CD4-positive, alpha-beta T cell (primary cell): ENCODE measurements around the gene RC3H2. TPM values are rescaled to one million over a fixed set of nuclear protein-coding genes. Genes with fewer than 3 reads are reported as not detected.
A peak's percentile ranks its signal among the peaks of the same experiment; 100 is the strongest.
"Not testable (repeated sequence)": the region's sequence is repeated elsewhere in the genome, so short reads cannot be mapped to it uniquely, and the experiment has no call there.

Source experiments
- ATAC-seq: fragments of 200-7000 bp; cut with Tn5 transposase; one replicate; pipeline ENCODE4 v1.10.0; 2022; ENCODE audit warnings: mild to moderate bottlenecking; ENCODE audit not compliant: poor library complexity
- CTCF ChIA-PET: fragments of 350-600 bp; sonication (Branson Sonifier 250); formaldehyde crosslinking; loops from one replicate; lab custom pipeline; 2021; ENCODE audit warnings: antibody characterized with exemption, inconsistent platforms; lab: Charles Lee
- POLR2A ChIA-PET: fragments of 350-600 bp; sonication (Branson Sonifier 250); formaldehyde crosslinking; loops from one replicate; lab custom pipeline; 2021; ENCODE audit warnings: antibody characterized with exemption, inconsistent platforms; lab: Charles Lee
- DNase-seq, 14 experiments: peaks; one replicate each; pipeline ENCODE4 v3.0.0-alpha.2; 2013 to 2020; ENCODE audit warnings: mixed read lengths in 2 of 14
- H3K27ac ChIP-seq, 2 donors: one replicate each; pipeline versions ENCODE4 v1.5.1 to v1.7.0; 2013; ENCODE audit warnings: low read length in 2 of 2, low read depth in 1 of 2, mild to moderate bottlenecking in 1 of 2
- H3K27me3 ChIP-seq, 2 experiments: 1 replicate in 1 of 2; 2 replicates in 1 of 2; pipeline versions ENCODE4 v1.6.1 to v1.7.0; 2013; ENCODE audit warnings: low read length in 2 of 2, control low read depth in 1 of 2, mild to moderate bottlenecking in 1 of 2, moderate library complexity in 1 of 2; ENCODE audit not compliant: insufficient read depth in 2 of 2, control insufficient read depth in 1 of 2
- H3K36me3 ChIP-seq: one replicate; pipeline ENCODE4 v1.6.1; 2013; ENCODE audit warnings: low read length, control low read depth; ENCODE audit not compliant: insufficient read depth
- H3K4me1 ChIP-seq: one replicate; pipeline ENCODE4 v1.6.1; 2013; ENCODE audit warnings: low read length, control low read depth; ENCODE audit not compliant: insufficient read depth
- H3K4me3 ChIP-seq: one replicate; pipeline ENCODE4 v1.5.1; 2013; ENCODE audit warnings: mild to moderate bottlenecking, low read length, moderate library complexity
- H3K9me3 ChIP-seq, 2 experiments: 1 replicate in 1 of 2; 2 replicates in 1 of 2; pipeline versions ENCODE4 v1.6.1 to v1.7.0; 2013; ENCODE audit warnings: low read length in 2 of 2, mild to moderate bottlenecking in 2 of 2, control low read depth in 1 of 2, moderate library complexity in 1 of 2; ENCODE audit not compliant: control insufficient read depth in 1 of 2, insufficient read depth in 1 of 2
- H3K27ac Mint-ChIP-seq: one replicate; pipeline ENCODE4 v1.8.0; 2020; ENCODE audit warnings: mixed read lengths
- H3K27me3 Mint-ChIP-seq: one replicate; pipeline ENCODE4 v1.8.0; 2021; ENCODE audit warnings: mixed read lengths
- H3K36me3 Mint-ChIP-seq: one replicate; pipeline ENCODE4 v1.8.0; 2021; ENCODE audit warnings: low read depth, mixed read lengths
- H3K4me1 Mint-ChIP-seq: one replicate; pipeline ENCODE4 v1.8.0; 2021; ENCODE audit warnings: low read depth, mixed read lengths
- H3K4me3 Mint-ChIP-seq: one replicate; pipeline ENCODE4 v1.8.0; 2020; ENCODE audit warnings: mild to moderate bottlenecking, mixed read lengths
- H3K9me3 Mint-ChIP-seq: one replicate; pipeline ENCODE4 v1.8.0; 2020; ENCODE audit warnings: mixed read lengths
- intact Hi-C, 2 experiments: fragments of 100-400 bp; cut with DNase I in 1 of 2; cut with micrococcal nuclease in 1 of 2; formaldehyde crosslinking; loops; one replicate each; pipeline versions ENCODE4 v1.15.1 to v1.9.0; 2023 to 2025; cut with DNase I, micrococcal nuclease
- total RNA-seq, 174 experiments: library from RNA in 2 of 174; stranded (reverse) in 2 of 174; gene quantifications; one replicate each; pipeline ENCODE4 v1.2.3 and lab custom pipeline; 2021 to 2026
- TF ChIP-seq, protein P1 (sequence below): fragments of 200-600 bp; IDR thresholded peaks from one replicate; pipeline ENCODE4 v1.8.0; 2022; ENCODE audit warnings: antibody characterized with exemption, mild to moderate bottlenecking

Gene RC3H2
- total RNA-seq, 2 experiments from 2014 or later = 85.2 to 86.8 TPM

DNA sequence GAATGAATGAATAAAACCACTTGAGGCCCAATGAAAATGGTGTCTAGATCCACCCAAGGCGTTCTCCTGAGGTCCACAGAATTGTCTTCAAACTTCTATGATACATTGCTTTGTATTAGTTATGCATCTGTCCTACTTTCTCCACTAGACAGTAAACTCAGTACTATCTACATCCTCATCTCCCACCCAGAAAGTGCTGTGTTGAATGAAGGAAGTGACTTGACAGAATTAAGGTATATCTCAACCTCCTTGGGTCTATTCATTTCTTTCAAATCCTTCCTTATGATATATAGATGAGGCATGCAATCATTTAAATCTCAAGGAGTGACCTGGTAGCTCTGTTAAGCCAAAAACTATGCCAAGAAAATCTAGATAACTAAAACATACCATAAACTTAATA, 61.0 kb downstream of the RC3H2 start:
- peak overlapping the region; percentile 54 for H3K27ac Mint-ChIP-seq
- TF ChIP-seq, protein P1, sequence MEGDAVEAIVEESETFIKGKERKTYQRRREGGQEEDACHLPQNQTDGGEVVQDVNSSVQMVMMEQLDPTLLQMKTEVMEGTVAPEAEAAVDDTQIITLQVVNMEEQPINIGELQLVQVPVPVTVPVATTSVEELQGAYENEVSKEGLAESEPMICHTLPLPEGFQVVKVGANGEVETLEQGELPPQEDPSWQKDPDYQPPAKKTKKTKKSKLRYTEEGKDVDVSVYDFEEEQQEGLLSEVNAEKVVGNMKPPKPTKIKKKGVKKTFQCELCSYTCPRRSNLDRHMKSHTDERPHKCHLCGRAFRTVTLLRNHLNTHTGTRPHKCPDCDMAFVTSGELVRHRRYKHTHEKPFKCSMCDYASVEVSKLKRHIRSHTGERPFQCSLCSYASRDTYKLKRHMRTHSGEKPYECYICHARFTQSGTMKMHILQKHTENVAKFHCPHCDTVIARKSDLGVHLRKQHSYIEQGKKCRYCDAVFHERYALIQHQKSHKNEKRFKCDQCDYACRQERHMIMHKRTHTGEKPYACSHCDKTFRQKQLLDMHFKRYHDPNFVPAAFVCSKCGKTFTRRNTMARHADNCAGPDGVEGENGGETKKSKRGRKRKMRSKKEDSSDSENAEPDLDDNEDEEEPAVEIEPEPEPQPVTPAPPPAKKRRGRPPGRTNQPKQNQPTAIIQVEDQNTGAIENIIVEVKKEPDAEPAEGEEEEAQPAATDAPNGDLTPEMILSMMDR = no peak
- Histone ChIP-seq H3K4me3 (no peak overlapping the region), H3K36me3 (peaks cover 4% of the 10 kb centered on the region), H3K9me3 (peaks cover 0 to 3% of the 10 kb centered on the region in 2 experiments), H3K27ac (no peak overlapping the region), H3K27me3 (no peaks in the 10 kb centered on the region), H3K4me1 (no peaks in the 10 kb centered on the region)
- ChIA-PET CTCF (interaction anchor here (2.4 kb wide), 1 partner anchor 9 kb away, joined by 8 read pairs; no protein-coding TSS in a partner anchor), POLR2A (interaction anchor here (1.1 to 2.2 kb wide), 2 partner anchors 9 to 16 kb away, joined by 3 to 10 read pairs; partner anchors contain the start of gene PDCL)
- H3K27me3 Mint-ChIP-seq = no peaks in the 10 kb centered on the region
- no peak overlapping the region for H3K4me3 Mint-ChIP-seq
- H3K4me1 Mint-ChIP-seq = peaks cover 45% of the 10 kb centered on the region
- peaks cover 27% of the 10 kb centered on the region for H3K36me3 Mint-ChIP-seq
- no peak for ATAC-seq
- DNase-seq = no peak
- no peaks in the 10 kb centered on the region for H3K9me3 Mint-ChIP-seq
- intact Hi-C loops = no loop called here

- Histone ChIP-seq H3K4me3 (no peak overlapping the region), H3K27ac (no peak overlapping the region), H3K9me3 (peaks cover 0 to 5% of the 10 kb centered on the region in 2 experiments), H3K27me3 (no peaks in the 10 kb centered on the region), H3K36me3 (no peaks in the 10 kb centered on the region), H3K4me1 (no peaks in the 10 kb centered on the region)
- ChIA-PET POLR2A (interaction anchor here (1.0 kb wide), 1 partner anchor 13 kb away, joined by 3 read pairs; the partner anchor contains the start of gene PDCL), CTCF (interaction anchor here (0.9 kb wide), 1 partner anchor 17 kb away, joined by 3 read pairs; no protein-coding TSS in a partner anchor)
- no peak for DNase-seq
- H3K4me3 Mint-ChIP-seq = no peak overlapping the region
- no peak overlapping the region for H3K27ac Mint-ChIP-seq
- no peaks in the 10 kb centered on the region for H3K27me3 Mint-ChIP-seq
- no peaks in the 10 kb centered on the region for H3K9me3 Mint-ChIP-seq
- TF ChIP-seq, protein P1 = no peak
- intact Hi-C loops = no loop called here
- no peak for ATAC-seq
- peaks cover 23% of the 10 kb centered on the region for H3K4me1 Mint-ChIP-seq
- H3K36me3 Mint-ChIP-seq = peaks cover 11% of the 10 kb centered on the region
These were observed 63.7 kb downstream of the RC3H2 start for GRCh38 chr9:122841501-122841900.

DNA sequence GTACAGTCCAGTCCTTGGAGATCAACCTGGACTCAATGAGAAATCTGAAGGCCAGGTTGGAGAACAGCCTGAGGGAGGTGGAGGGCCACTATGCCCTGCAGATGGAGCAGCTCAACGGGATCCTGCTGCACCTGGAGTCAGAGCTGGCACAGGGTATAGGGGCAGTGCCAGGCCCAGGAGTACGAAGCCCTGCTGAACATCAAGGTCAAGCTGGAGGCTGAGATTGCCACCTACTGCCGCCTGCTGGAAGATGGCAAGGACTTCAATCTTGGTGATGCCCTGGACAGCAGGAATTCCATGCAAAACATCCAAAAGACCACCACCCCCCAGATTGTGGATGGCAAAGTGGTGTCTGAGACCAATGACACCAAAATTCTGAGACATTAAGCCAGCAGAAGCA, 66.7 kb downstream of the RC3H2 start:
- intact Hi-C loops, H3K4me3 ChIP-seq, H3K27ac Mint-ChIP-seq, H3K27me3 ChIP-seq, H3K36me3 ChIP-seq, H3K4me3 Mint-ChIP-seq, H3K9me3 ChIP-seq, H3K27me3 Mint-ChIP-seq, POLR2A ChIA-PET, CTCF ChIA-PET, H3K9me3 Mint-ChIP-seq, H3K27ac ChIP-seq, H3K36me3 Mint-ChIP-seq, DNase-seq, ATAC-seq: not testable (repeated sequence)
- peaks cover 14% of the 10 kb centered on the region for H3K4me1 ChIP-seq
- H3K4me1 Mint-ChIP-seq = peaks cover 17% of the 10 kb centered on the region
